Measurements from ENCODE around the gene SNX6.

GRCh38 chr14:34539407-34540180 is 90.4 kb downstream of the SNX6 start, which contains the start of gene EAPP:
- TF ChIP-seq EP300 (IDR thresholded peaks at IDR 0.05) (peak; percentile 8), POLR2A (IDR thresholded peaks at IDR 0.05) (peak; percentile 93)
- TF ChIP-seq, protein P1, sequence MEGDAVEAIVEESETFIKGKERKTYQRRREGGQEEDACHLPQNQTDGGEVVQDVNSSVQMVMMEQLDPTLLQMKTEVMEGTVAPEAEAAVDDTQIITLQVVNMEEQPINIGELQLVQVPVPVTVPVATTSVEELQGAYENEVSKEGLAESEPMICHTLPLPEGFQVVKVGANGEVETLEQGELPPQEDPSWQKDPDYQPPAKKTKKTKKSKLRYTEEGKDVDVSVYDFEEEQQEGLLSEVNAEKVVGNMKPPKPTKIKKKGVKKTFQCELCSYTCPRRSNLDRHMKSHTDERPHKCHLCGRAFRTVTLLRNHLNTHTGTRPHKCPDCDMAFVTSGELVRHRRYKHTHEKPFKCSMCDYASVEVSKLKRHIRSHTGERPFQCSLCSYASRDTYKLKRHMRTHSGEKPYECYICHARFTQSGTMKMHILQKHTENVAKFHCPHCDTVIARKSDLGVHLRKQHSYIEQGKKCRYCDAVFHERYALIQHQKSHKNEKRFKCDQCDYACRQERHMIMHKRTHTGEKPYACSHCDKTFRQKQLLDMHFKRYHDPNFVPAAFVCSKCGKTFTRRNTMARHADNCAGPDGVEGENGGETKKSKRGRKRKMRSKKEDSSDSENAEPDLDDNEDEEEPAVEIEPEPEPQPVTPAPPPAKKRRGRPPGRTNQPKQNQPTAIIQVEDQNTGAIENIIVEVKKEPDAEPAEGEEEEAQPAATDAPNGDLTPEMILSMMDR (IDR thresholded peaks at IDR 0.05) = no peak

All from ovary (tissue), 3 donors.